Retinal pigment epithelial cell (primary cell): Measurements from ENCODE around the gene RMC1.

Source experiments
- DNase-seq: peaks from one replicate; pipeline ENCODE4 v3.0.0-alpha.2; 2010; ENCODE audit warnings: low read depth
- H3K4me3 ChIP-seq: 2 replicates; pipeline ENCODE4 v1.5.1; 2011; ENCODE audit warnings: mild to moderate bottlenecking, low read length, control low read depth, moderate library complexity
- TF ChIP-seq, protein P1 (sequence below): conservative IDR thresholded peaks from 2 replicates; pipeline ENCODE4 v1.5.1; 2011; ENCODE audit warnings: low read depth, low read length, control low read depth, inconsistent platforms

The RMC1 gene

DNA sequence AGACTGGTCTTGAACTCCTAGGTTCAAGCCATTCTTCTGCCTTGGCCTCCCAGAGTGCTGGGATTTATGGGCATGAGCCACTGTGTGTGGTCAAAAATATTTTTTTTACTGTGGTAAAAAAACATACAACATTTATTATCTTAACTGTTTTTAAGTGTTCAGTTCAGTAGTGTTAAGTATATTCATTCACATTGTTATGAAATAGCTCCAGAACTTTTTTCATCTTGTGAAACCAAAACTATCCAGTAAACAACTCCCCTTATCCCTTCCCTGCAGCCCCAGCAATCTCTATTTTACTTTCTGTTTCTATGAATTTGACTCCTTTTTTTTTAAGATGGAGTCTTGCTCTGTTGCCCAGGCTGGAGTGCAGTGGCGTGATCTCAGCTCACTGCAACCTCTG, 9.3 kb downstream of the RMC1 start:
- TF ChIP-seq, protein P1, sequence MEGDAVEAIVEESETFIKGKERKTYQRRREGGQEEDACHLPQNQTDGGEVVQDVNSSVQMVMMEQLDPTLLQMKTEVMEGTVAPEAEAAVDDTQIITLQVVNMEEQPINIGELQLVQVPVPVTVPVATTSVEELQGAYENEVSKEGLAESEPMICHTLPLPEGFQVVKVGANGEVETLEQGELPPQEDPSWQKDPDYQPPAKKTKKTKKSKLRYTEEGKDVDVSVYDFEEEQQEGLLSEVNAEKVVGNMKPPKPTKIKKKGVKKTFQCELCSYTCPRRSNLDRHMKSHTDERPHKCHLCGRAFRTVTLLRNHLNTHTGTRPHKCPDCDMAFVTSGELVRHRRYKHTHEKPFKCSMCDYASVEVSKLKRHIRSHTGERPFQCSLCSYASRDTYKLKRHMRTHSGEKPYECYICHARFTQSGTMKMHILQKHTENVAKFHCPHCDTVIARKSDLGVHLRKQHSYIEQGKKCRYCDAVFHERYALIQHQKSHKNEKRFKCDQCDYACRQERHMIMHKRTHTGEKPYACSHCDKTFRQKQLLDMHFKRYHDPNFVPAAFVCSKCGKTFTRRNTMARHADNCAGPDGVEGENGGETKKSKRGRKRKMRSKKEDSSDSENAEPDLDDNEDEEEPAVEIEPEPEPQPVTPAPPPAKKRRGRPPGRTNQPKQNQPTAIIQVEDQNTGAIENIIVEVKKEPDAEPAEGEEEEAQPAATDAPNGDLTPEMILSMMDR: no peak
- H3K4me3 ChIP-seq: no peak overlapping the region
- no peak for DNase-seq

DNA sequence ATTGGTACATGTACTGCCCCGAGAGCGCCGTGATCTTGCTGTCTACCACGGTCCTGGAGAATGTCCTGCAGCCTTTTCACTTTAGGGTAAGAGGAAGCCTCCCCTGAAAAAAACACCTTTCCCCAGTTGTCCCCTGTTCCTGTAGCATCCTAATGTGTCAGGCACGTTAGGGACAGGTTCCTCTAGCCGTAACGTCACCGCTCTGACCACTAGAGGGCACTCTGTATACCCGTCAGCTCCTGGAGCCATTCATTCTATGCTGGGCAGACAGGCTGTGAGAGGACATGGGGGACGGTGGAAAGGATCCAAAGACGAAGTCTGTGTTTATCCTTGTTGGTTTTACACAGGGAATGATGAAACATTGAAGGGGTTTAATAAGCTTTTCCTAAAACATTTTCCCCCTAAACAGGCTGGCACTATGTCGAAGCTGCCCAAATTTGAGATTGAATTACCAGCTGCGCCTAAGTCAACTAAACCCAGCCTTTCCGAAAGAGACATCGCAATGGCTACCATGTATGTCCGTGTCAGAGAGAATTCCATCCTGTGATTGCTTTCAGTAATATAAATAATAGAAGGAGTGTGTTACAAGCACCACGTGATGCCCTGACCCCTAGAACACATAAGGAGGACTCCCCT, 12.7 kb downstream of the RMC1 start:
- peak; percentile 26 for DNase-seq
- H3K4me3 ChIP-seq: no peak overlapping the region
- TF ChIP-seq, protein P1: peak; percentile 97

DNA sequence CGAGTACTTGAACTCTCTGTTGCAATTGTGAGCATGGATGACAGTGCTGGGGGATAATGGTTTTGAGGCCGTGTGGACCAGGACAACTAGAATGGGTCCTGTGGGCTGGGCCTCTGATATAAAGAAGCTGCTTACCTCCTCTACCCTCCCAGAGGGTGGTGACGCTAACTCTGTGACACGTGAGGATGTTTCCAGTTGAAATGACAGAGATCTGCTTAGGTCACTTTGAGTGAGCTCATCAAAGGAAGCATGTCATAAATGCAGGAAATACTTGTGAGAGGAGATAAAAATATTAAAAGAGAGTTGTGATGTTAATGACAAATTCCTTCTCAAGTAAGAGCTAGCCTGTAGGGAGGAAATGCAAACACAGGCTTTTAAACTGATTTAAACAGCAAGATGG, 16.4 kb downstream of the RMC1 start:
- TF ChIP-seq, protein P1: no peak
- no peak for DNase-seq
- H3K4me3 ChIP-seq: no peak overlapping the region

DNA sequence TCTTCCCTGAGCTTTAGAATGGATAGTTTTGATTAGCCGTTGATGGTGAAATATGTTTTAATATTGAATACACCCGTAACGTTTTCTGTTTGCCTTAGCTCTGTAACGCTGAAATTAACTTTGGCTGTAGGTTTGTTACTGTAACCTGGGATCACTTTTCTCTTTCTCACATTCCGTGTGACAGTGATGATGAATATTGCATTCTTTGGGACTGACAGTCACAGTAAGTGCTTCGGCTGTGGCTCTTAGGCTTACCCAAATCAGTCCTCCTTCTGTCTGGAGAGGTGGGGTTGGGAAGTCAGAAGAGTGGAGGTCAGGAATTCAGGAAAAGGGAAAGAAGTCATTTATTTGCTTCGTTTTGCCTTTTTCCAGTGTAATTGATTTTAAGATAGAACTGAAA, 18.0 kb downstream of the RMC1 start:
- DNase-seq: no peak
- H3K4me3 ChIP-seq: no peak overlapping the region
- TF ChIP-seq, protein P1: no peak

DNA sequence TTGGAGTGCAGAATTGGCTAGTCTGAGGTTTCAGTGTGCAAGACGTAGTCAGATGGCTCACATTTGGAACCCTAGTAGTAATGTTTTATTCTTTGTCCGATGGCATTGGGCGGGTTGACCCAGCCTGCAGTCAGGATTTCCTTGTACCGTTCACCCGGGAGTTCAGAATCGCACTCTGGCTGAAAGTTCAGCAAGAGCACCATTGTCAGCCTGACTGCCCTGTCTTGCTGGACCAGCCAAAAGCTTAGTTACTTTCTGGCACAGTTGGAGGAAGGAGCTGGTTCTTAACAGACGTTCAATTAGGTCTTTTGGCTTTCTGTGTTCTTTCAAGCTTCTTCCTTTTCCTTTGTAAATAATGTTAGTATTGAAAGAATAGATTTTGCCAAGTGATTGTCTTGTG, 18.6 kb downstream of the RMC1 start:
- no peak for DNase-seq
- TF ChIP-seq, protein P1: no peak
- no peak overlapping the region for H3K4me3 ChIP-seq

DNA sequence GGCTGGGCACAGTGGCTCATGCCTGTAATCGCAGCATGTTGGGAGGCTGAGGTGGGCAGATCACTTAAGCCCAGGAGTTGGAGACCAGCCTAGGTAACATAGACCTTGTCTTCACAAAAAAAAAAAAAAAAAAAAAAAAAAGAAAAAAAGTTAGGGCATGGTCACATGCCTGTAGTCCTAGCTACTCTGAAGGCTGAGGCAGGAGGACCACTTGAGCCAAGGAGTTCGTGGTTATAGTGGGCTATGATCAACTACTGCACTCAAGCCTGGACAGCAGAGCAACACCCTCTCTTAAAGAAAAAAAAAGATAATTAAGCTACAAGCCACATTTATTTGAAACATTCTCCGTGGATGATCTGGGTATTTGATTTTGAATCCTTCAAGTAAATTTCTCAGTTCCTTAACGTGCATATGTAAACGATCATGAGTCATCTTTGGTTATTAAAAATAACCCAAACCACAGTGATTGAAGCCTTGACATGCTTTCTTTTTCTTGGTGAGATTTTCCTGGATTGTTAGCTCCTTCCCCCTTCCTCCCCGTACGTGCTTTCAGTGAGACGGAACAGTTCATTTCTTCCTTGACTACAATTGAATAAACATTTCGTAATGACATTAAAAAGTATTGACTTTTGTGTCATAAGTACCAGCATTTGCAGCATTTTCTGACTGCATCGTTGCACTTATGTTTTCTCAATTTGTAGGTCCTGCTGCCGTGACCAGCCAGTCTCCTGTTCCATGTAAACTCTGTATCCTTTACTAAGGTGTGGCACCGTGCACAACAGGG, 20.3 kb downstream of the RMC1 start:
- no peak for DNase-seq
- no peak overlapping the region for H3K4me3 ChIP-seq
- TF ChIP-seq, protein P1: no peak

DNA sequence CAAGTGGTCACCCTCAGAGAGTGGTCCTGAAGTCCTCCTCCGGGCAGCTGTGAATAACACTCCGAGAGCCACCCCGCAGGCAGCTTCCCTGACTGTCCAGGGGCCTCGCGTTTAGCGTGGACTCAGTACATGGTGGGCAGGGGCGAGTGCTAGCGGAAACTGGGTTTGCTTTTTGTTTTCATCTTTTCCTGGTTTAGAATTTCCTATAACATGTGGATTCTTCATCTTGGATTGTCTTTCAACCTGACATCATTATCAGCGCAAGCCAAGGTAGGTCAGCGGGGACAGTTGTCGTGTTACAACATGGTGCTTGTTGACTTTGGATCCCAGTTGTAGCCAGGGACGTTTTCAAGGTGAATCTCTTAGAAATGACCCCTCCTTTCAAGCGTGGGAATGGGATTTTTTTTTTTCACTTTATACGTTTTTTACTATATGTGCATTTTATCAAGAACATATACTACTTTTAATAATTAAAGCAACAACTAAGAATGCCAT, 20.9 kb downstream of the RMC1 start:
- DNase-seq: no peak
- TF ChIP-seq, protein P1: no peak
- no peak overlapping the region for H3K4me3 ChIP-seq
